H9 (cell line): ENCODE data around the gene IFT52. TPM values are rescaled to one million over a fixed set of nuclear protein-coding genes. Genes with fewer than 3 reads are reported as not detected.

ENCODE experiments used
- DNase-seq: peaks from one replicate; pipeline ENCODE4 v3.0.0-alpha.2; 2017
- H2AFZ ChIP-seq: one replicate; pipeline ENCODE4 v1.6.1; 2013; ENCODE audit warnings: mild to moderate bottlenecking, low read length, control low read depth, moderate library complexity
- H2AK5ac ChIP-seq: 2 replicates; pipeline ENCODE4 v1.6.1; 2013; ENCODE audit warnings: low read length, control low read depth, mixed read lengths; ENCODE audit not compliant: insufficient read length
- H2BK120ac ChIP-seq: one replicate; pipeline ENCODE4 v1.6.1; 2013; ENCODE audit warnings: low read depth, mild to moderate bottlenecking, low read length, control low read depth, inconsistent platforms; ENCODE audit not compliant: poor library complexity, severe bottlenecking
- H2BK12ac ChIP-seq: 2 replicates; pipeline ENCODE4 v1.6.1; 2013; ENCODE audit warnings: low read length, control low read depth, mixed read lengths, low read depth; ENCODE audit not compliant: insufficient read length
- H2BK15ac ChIP-seq: 2 replicates; pipeline ENCODE4 v1.6.1; 2013; ENCODE audit warnings: low read depth, low read length, control low read depth
- H2BK20ac ChIP-seq: one replicate; pipeline ENCODE4 v1.6.1; 2013; ENCODE audit warnings: low read depth, mild to moderate bottlenecking, low read length, control low read depth, inconsistent platforms; ENCODE audit not compliant: poor library complexity, severe bottlenecking
- H2BK5ac ChIP-seq: 2 replicates; pipeline ENCODE4 v1.6.1; 2013; ENCODE audit warnings: low read length, control low read depth, mixed read lengths; ENCODE audit not compliant: insufficient read length
- H3K14ac ChIP-seq: 2 replicates; pipeline ENCODE4 v1.6.1; 2013; ENCODE audit warnings: low read length, control low read depth; ENCODE audit not compliant: insufficient read depth
- H3K18ac ChIP-seq: 2 replicates; pipeline ENCODE4 v1.6.1; 2013; ENCODE audit warnings: low read depth, mild to moderate bottlenecking, mixed read lengths, low read length, control low read depth; ENCODE audit not compliant: insufficient read length
- H3K23ac ChIP-seq: 2 replicates; pipeline ENCODE4 v1.6.1; 2013; ENCODE audit warnings: low read length, control low read depth, mixed read lengths, low read depth; ENCODE audit not compliant: insufficient read length
- H3K23me2 ChIP-seq: 2 replicates; pipeline ENCODE4 v1.6.1; 2013; ENCODE audit warnings: low read depth, mild to moderate bottlenecking, mixed read lengths, low read length, control low read depth; ENCODE audit not compliant: insufficient read length, poor library complexity, severe bottlenecking
- H3K27ac ChIP-seq: 2 replicates; pipeline ENCODE4 v1.5.1; 2013; ENCODE audit warnings: low read length, control low read depth, mixed read lengths, low read depth; ENCODE audit not compliant: insufficient read length
- H3K27me3 ChIP-seq: 2 replicates; pipeline ENCODE4 v1.6.1; 2013; ENCODE audit warnings: low read length, control low read depth, inconsistent platforms; ENCODE audit not compliant: insufficient read depth
- H3K4ac ChIP-seq: 2 replicates; pipeline ENCODE4 v1.6.1; 2013; ENCODE audit warnings: low read depth, mild to moderate bottlenecking, control low read depth, inconsistent platforms, low read length, moderate library complexity
- H3K4me1 ChIP-seq: 2 replicates; pipeline ENCODE4 v1.6.1; 2013; ENCODE audit warnings: low read length, control low read depth, inconsistent platforms; ENCODE audit not compliant: insufficient read depth
- H3K4me2 ChIP-seq: 2 replicates; pipeline ENCODE4 v1.6.1; 2013; ENCODE audit warnings: low read length, control low read depth, mixed read lengths; ENCODE audit not compliant: insufficient read length, insufficient read depth
- H3K56ac ChIP-seq: 2 replicates; pipeline ENCODE4 v1.6.1; 2013; ENCODE audit warnings: low read depth, mild to moderate bottlenecking, mixed read lengths, low read length, control low read depth; ENCODE audit not compliant: insufficient read length
- H3K79me1 ChIP-seq: 2 replicates; pipeline ENCODE4 v1.6.1; 2013; ENCODE audit warnings: low read depth, mild to moderate bottlenecking, moderate library complexity, low read length, control low read depth, inconsistent platforms; ENCODE audit not compliant: insufficient read depth, poor library complexity, severe bottlenecking
- H3K79me2 ChIP-seq: 2 replicates; pipeline ENCODE4 v1.6.1; 2013; ENCODE audit warnings: low read length, control low read depth, inconsistent platforms; ENCODE audit not compliant: insufficient read depth
- H3K9ac ChIP-seq: 2 replicates; pipeline ENCODE4 v1.6.1; 2013; ENCODE audit warnings: low read length, control low read depth, mixed read lengths; ENCODE audit not compliant: insufficient read length; ENCODE audit errors: extremely low read depth
- H3K9me3 ChIP-seq: one replicate; pipeline ENCODE4 v1.6.1; 2013; ENCODE audit warnings: low read depth, low read length, inconsistent platforms; ENCODE audit not compliant: control insufficient read depth
- H3T11ph ChIP-seq: one replicate; pipeline ENCODE4 v1.6.1; 2013; ENCODE audit warnings: mild to moderate bottlenecking, low read length, control low read depth, inconsistent platforms
- H4K20me1 ChIP-seq: one replicate; pipeline ENCODE4 v1.6.1; 2013; ENCODE audit not compliant: control insufficient read depth, insufficient read length, insufficient read depth
- H4K5ac ChIP-seq: 2 replicates; pipeline ENCODE4 v1.6.1; 2013; ENCODE audit warnings: low read depth, mild to moderate bottlenecking, mixed read lengths, low read length, control low read depth; ENCODE audit not compliant: insufficient read length
- H4K8ac ChIP-seq: replicated peaks from 2 replicates; pipeline ENCODE4 v1.6.1; 2013; ENCODE audit warnings: low read length, control low read depth, mixed read lengths, low read depth; ENCODE audit not compliant: insufficient read length
- H4K91ac ChIP-seq: 2 replicates; pipeline ENCODE4 v1.6.1; 2013; ENCODE audit warnings: low read depth, mild to moderate bottlenecking, moderate library complexity, mixed read lengths, low read length, control low read depth; ENCODE audit not compliant: insufficient read length
- H3K27ac Mint-ChIP-seq, 3 experiments: 2 replicates in 2 of 3; 3 replicates in 1 of 3; pipeline ENCODE4 v1.8.0; 2020 to 2021; ENCODE audit warnings: mixed read lengths in 3 of 3, mild to moderate bottlenecking in 1 of 3, moderate library complexity in 1 of 3
- H3K27me3 Mint-ChIP-seq: 2 replicates; pipeline ENCODE4 v1.8.0; 2021; ENCODE audit warnings: low read depth, mild to moderate bottlenecking, moderate library complexity, mixed read lengths
- H3K36me3 Mint-ChIP-seq, 3 experiments: 2 replicates in 2 of 3; 3 replicates in 1 of 3; pipeline ENCODE4 v1.8.0; 2020 to 2021; ENCODE audit warnings: low read depth in 3 of 3, mixed read lengths in 3 of 3; ENCODE audit not compliant: insufficient read depth in 1 of 3
- H3K4me1 Mint-ChIP-seq, 2 experiments: 2 replicates each; pipeline ENCODE4 v1.8.0; 2020; ENCODE audit warnings: mixed read lengths in 2 of 2
- H3K4me3 Mint-ChIP-seq, 2 experiments: 2 replicates in 1 of 2; 3 replicates in 1 of 2; pipeline ENCODE4 v1.8.0; 2020 to 2021; ENCODE audit warnings: mild to moderate bottlenecking in 2 of 2, mixed read lengths in 2 of 2, moderate library complexity in 1 of 2
- H3K9me3 Mint-ChIP-seq, 2 experiments: 2 replicates in 1 of 2; 3 replicates in 1 of 2; pipeline ENCODE4 v1.8.0; 2020; ENCODE audit warnings: mild to moderate bottlenecking in 2 of 2, mixed read lengths in 2 of 2, moderate library complexity in 1 of 2
- WGBS: extraction: QIAGEN DNeasy Blood & Tissue Kit; methylation state at CpG from one replicate; pipeline ENCODE4 v1.1.7; 2013; ENCODE audit warnings: missing lambda C conversion rate, low lambda C conversion rate, mixed read lengths; ENCODE audit not compliant: insufficient read length; ENCODE audit errors: extremely low coverage; 5-methylcytosine and 5-hydroxymethylcytosine counted together
- total RNA-seq: library from RNA; stranded (reverse); gene quantifications from 2 replicates; pipeline ENCODE4 v1.2.1, GENCODE V29; 2021
- TF ChIP-seq, protein P1 (sequence below): fragments of 200-600 bp; sonication (generic); conservative IDR thresholded peaks from 3 replicates; pipeline ENCODE4 v1.8.0; 2021; ENCODE audit warnings: antibody characterized with exemption, mild to moderate bottlenecking

IFT52 gene
- total RNA-seq, 1 experiment from 2014 or later, result 44.5 TPM

GRCh38 chr20:43548273-43548880 is 42.4 kb upstream of the IFT52 start:
- H3K27me3 ChIP-seq, result no peaks in the 10 kb centered on the region
- TF ChIP-seq, protein P1, sequence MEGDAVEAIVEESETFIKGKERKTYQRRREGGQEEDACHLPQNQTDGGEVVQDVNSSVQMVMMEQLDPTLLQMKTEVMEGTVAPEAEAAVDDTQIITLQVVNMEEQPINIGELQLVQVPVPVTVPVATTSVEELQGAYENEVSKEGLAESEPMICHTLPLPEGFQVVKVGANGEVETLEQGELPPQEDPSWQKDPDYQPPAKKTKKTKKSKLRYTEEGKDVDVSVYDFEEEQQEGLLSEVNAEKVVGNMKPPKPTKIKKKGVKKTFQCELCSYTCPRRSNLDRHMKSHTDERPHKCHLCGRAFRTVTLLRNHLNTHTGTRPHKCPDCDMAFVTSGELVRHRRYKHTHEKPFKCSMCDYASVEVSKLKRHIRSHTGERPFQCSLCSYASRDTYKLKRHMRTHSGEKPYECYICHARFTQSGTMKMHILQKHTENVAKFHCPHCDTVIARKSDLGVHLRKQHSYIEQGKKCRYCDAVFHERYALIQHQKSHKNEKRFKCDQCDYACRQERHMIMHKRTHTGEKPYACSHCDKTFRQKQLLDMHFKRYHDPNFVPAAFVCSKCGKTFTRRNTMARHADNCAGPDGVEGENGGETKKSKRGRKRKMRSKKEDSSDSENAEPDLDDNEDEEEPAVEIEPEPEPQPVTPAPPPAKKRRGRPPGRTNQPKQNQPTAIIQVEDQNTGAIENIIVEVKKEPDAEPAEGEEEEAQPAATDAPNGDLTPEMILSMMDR, result no peak
- H4K20me1 ChIP-seq, result no peaks in the 10 kb centered on the region
- no peak overlapping the region for H3K27ac ChIP-seq
- no peaks in the 10 kb centered on the region for H3K9me3 ChIP-seq
- no peaks in the 10 kb centered on the region for H3K27me3 Mint-ChIP-seq
- H3K56ac ChIP-seq, result no peak overlapping the region
- no peak overlapping the region for H2AK5ac ChIP-seq
- H4K8ac ChIP-seq, result no peak overlapping the region
- H3K79me2 ChIP-seq, result no peaks in the 10 kb centered on the region
- H3K79me1 ChIP-seq, result no peaks in the 10 kb centered on the region
- no peak overlapping the region for H2BK20ac ChIP-seq
- no peak overlapping the region for H3K14ac ChIP-seq
- H3K4me1 Mint-ChIP-seq, result peaks cover 3 to 4% of the 10 kb centered on the region in 2 experiments; a peak in 2 of 4 replicates
- peaks cover 26 to 39% (median 35%) of the 10 kb centered on the region in 3 experiments for H3K36me3 Mint-ChIP-seq
- no CpG with 5 or more reads among the region's 5 CpGs for WGBS
- H3K4me3 Mint-ChIP-seq, result no peak overlapping the region
- no peak overlapping the region for H4K5ac ChIP-seq
- DNase-seq, result no peak
- peaks cover 10 to 14% of the 10 kb centered on the region in 2 experiments for H3K9me3 Mint-ChIP-seq
- H4K91ac ChIP-seq, result no peak overlapping the region
- no peak overlapping the region for H2AFZ ChIP-seq
- H3K23ac ChIP-seq, result no peak overlapping the region
- no peak overlapping the region for H3K4me2 ChIP-seq
- no peak overlapping the region for H2BK12ac ChIP-seq
- H3K9ac ChIP-seq, result no peak overlapping the region
- no peak overlapping the region for H2BK120ac ChIP-seq
- H3K27ac Mint-ChIP-seq, result peak overlapping the region in 1 of 3 experiments; percentile 17; a peak in 1 of 7 replicates
- no peaks in the 10 kb centered on the region for H3K23me2 ChIP-seq
- no peak overlapping the region for H2BK15ac ChIP-seq
- H3K4ac ChIP-seq, result no peak overlapping the region
- H3K18ac ChIP-seq, result no peak overlapping the region
- no peak overlapping the region for H3T11ph ChIP-seq
- no peaks in the 10 kb centered on the region for H3K4me1 ChIP-seq
- no peak overlapping the region for H2BK5ac ChIP-seq
